Duodenal mucosa (tissue), 2 donors: ENCODE data around the gene MLN.
A peak's percentile ranks its signal among the peaks of the same experiment; 100 is the strongest.

Experiments
- H3K27ac ChIP-seq: one replicate; pipeline ENCODE4 v1.7.0; 2013; ENCODE audit warnings: low read depth, low read length
- H3K27me3 ChIP-seq, 2 donors: one replicate each; pipeline ENCODE4 v1.7.0; 2013; ENCODE audit warnings: low read length in 2 of 2, control low read depth in 1 of 2; ENCODE audit not compliant: insufficient read depth in 2 of 2, control insufficient read depth in 1 of 2
- H3K36me3 ChIP-seq, 2 donors: one replicate each; pipeline ENCODE4 v1.7.0; 2013; ENCODE audit warnings: low read length in 2 of 2, control low read depth in 1 of 2; ENCODE audit not compliant: insufficient read depth in 2 of 2, control insufficient read depth in 1 of 2
- H3K4me1 ChIP-seq, 2 donors: one replicate each; pipeline ENCODE4 v1.7.0; 2013; ENCODE audit warnings: low read length in 2 of 2, control low read depth in 1 of 2; ENCODE audit not compliant: insufficient read depth in 2 of 2, control insufficient read depth in 1 of 2
- H3K4me3 ChIP-seq, 2 donors: one replicate each; pipeline ENCODE4 v1.7.0; 2013; ENCODE audit warnings: low read length in 2 of 2, low read depth in 1 of 2
- H3K9ac ChIP-seq, 2 donors: one replicate each; pipeline ENCODE4 v1.7.0; 2013; ENCODE audit warnings: low read length in 2 of 2, low read depth in 1 of 2
- H3K9me3 ChIP-seq, 2 donors: one replicate each; pipeline ENCODE4 v1.7.0; 2013; ENCODE audit warnings: low read length in 2 of 2, control low read depth in 1 of 2; ENCODE audit not compliant: control insufficient read depth in 1 of 2

The MLN gene

GRCh38 chr6:33790379-33790778 lies 13.4 kb downstream of the MLN start:
- H3K27me3 ChIP-seq, result no peaks in the 10 kb centered on the region
- no peak overlapping the region for H3K9ac ChIP-seq
- no peak overlapping the region for H3K4me3 ChIP-seq
- H3K9me3 ChIP-seq, result no peaks in the 10 kb centered on the region
- no peak overlapping the region for H3K27ac ChIP-seq
- peaks cover 2 to 5% of the 10 kb centered on the region in 2 donors for H3K36me3 ChIP-seq
- H3K4me1 ChIP-seq, result peaks cover 34 to 42% of the 10 kb centered on the region in 2 donors

- Histone ChIP-seq H3K9me3 (no peaks in the 10 kb centered on the region), H3K4me1 (peaks cover 29 to 39% of the 10 kb centered on the region in 2 donors), H3K9ac (no peak overlapping the region), H3K4me3 (peak overlapping the region; percentile 70 to 82), H3K27me3 (no peaks in the 10 kb centered on the region), H3K36me3 (peaks cover 10 to 13% of the 10 kb centered on the region in 2 donors), H3K27ac (no peak overlapping the region)
Measured at GRCh38 chr6:33789550-33789895, 14.3 kb downstream of the MLN start.

- Histone ChIP-seq H3K4me1 (peaks cover 23 to 34% of the 10 kb centered on the region in 2 donors), H3K9ac (peak within 1 kb of the TSS; percentile 71 to 80), H3K36me3 (peaks cover 13 to 18% of the 10 kb centered on the region in 2 donors), H3K27ac (peak within 1 kb of the TSS; percentile 90), H3K9me3 (no peaks in the 10 kb centered on the region), H3K27me3 (no peaks in the 10 kb centered on the region), H3K4me3 (peak within 1 kb of the TSS; percentile 70 to 82)
Measured at GRCh38 chr6:33788694-33789549, 14.9 kb downstream of the MLN start, which contains the start of gene LEMD2. Gene LEMD2 (minus strand): TSS chr6:33789130. CDS start chr6:33789116, 14 bp downstream.

GRCh38 chr6:33787954-33788693 lies 15.7 kb downstream of the MLN start:
- H3K4me3 ChIP-seq, result peak overlapping the region; percentile 70 to 82
- peaks cover 23 to 34% of the 10 kb centered on the region in 2 donors for H3K4me1 ChIP-seq
- H3K27ac ChIP-seq, result peak overlapping the region; percentile 90
- H3K36me3 ChIP-seq, result peaks cover 21 to 26% of the 10 kb centered on the region in 2 donors
- no peaks in the 10 kb centered on the region for H3K27me3 ChIP-seq
- H3K9ac ChIP-seq, result peak overlapping the region; percentile 71 to 80
- H3K9me3 ChIP-seq, result no peaks in the 10 kb centered on the region

GRCh38 chr6:33787346-33787953 lies 16.4 kb downstream of the MLN start:
- Histone ChIP-seq H3K9me3 (no peaks in the 10 kb centered on the region), H3K4me3 (peak overlapping the region; percentile 70 to 82), H3K9ac (peak overlapping the region; percentile 71 to 80), H3K27me3 (no peaks in the 10 kb centered on the region), H3K4me1 (peaks cover 23 to 34% of the 10 kb centered on the region in 2 donors), H3K36me3 (peaks cover 27 to 33% of the 10 kb centered on the region in 2 donors), H3K27ac (peak overlapping the region; percentile 90)

- H3K9ac ChIP-seq, result no peak overlapping the region
- peak overlapping the region in 1 of 2 donors; percentile 70 for H3K4me3 ChIP-seq
- H3K27ac ChIP-seq, result no peak overlapping the region
- H3K4me1 ChIP-seq, result peaks cover 23 to 34% of the 10 kb centered on the region in 2 donors
- no peaks in the 10 kb centered on the region for H3K9me3 ChIP-seq
- no peaks in the 10 kb centered on the region for H3K27me3 ChIP-seq
- peaks cover 35 to 40% of the 10 kb centered on the region in 2 donors for H3K36me3 ChIP-seq
Measured at GRCh38 chr6:33786736-33787135, 17.1 kb downstream of the MLN start.

GRCh38 chr6:33785778-33786177 lies 18.0 kb downstream of the MLN start:
- Histone ChIP-seq H3K4me3 (no peak overlapping the region), H3K9ac (no peak overlapping the region), H3K4me1 (peaks cover 23 to 34% of the 10 kb centered on the region in 2 donors), H3K9me3 (no peaks in the 10 kb centered on the region), H3K27ac (no peak overlapping the region), H3K36me3 (peaks cover 40 to 49% of the 10 kb centered on the region in 2 donors), H3K27me3 (no peaks in the 10 kb centered on the region)

- H3K4me1 ChIP-seq, result peaks cover 23 to 34% of the 10 kb centered on the region in 2 donors
- no peak overlapping the region for H3K9ac ChIP-seq
- H3K27me3 ChIP-seq, result no peaks in the 10 kb centered on the region
- no peaks in the 10 kb centered on the region for H3K9me3 ChIP-seq
- peaks cover 48 to 59% of the 10 kb centered on the region in 2 donors for H3K36me3 ChIP-seq
- H3K27ac ChIP-seq, result no peak overlapping the region
- no peak overlapping the region for H3K4me3 ChIP-seq
Measured at GRCh38 chr6:33784787-33785186, 19.0 kb downstream of the MLN start.

GRCh38 chr6:33783781-33784520 lies 19.9 kb downstream of the MLN start:
- Histone ChIP-seq H3K27me3 (no peaks in the 10 kb centered on the region), H3K9ac (no peak overlapping the region), H3K27ac (no peak overlapping the region), H3K4me3 (no peak overlapping the region), H3K9me3 (no peaks in the 10 kb centered on the region), H3K4me1 (peaks cover 23 to 29% of the 10 kb centered on the region in 2 donors), H3K36me3 (peaks cover 55 to 67% of the 10 kb centered on the region in 2 donors)
